ENCODE results near the gene HYOU1. TPM values are rescaled to one million over a fixed set of nuclear protein-coding genes. Genes with fewer than 3 reads are reported as not detected.

The HYOU1 gene
- polyA plus RNA-seq, 1 experiment = 123 TPM

- ChIA-PET POLR2A (no interaction called here), CTCF (interaction anchor here (2.3 kb wide), 1 partner anchor 17 kb away, joined by 7 read pairs; no protein-coding TSS in a partner anchor)
- no peak overlapping the region for H3K4me3 ChIP-seq (ENCODE audit: low read depth, low read length)
- DNase-seq (ENCODE audit: low read depth) = no peak
- TF ChIP-seq CTCF (IDR thresholded peaks at IDR 0.05; ENCODE audit: insufficient read depth, low read depth, low read length) = no peak
- peaks cover 62% of the 10 kb centered on the region for H3K36me3 ChIP-seq (ENCODE audit: control insufficient read depth, insufficient read depth, low read length)
- H3K27me3 ChIP-seq (ENCODE audit: control insufficient read depth, insufficient read depth, low read length) = no peaks in the 10 kb centered on the region
Observed at GRCh38 chr11:119049081-119049480, 7.9 kb downstream of the HYOU1 start.

GRCh38 chr11:119048644-119049043, 8.4 kb downstream of the HYOU1 start:
- Histone ChIP-seq H3K27me3 (ENCODE audit: control insufficient read depth, insufficient read depth, low read length) (no peaks in the 10 kb centered on the region), H3K4me3 (ENCODE audit: low read depth, low read length) (no peak overlapping the region), H3K36me3 (ENCODE audit: control insufficient read depth, insufficient read depth, low read length) (peaks cover 59% of the 10 kb centered on the region)
- no peak for TF ChIP-seq CTCF (IDR thresholded peaks at IDR 0.05; ENCODE audit: insufficient read depth, low read depth, low read length)
- ChIA-PET CTCF (interaction anchor here (2.3 kb wide), 1 partner anchor 17 kb away, joined by 7 read pairs; no protein-coding TSS in a partner anchor), POLR2A (no interaction called here)
- DNase-seq (ENCODE audit: low read depth) = no peak

- no peaks in the 10 kb centered on the region for H3K27me3 ChIP-seq (ENCODE audit: control insufficient read depth, insufficient read depth, low read length)
- no peak overlapping the region for H3K4me3 ChIP-seq (ENCODE audit: low read depth, low read length)
- ChIA-PET CTCF (interaction anchor here (0.6 to 2.3 kb wide), 6 partner anchors 16 to 357 kb away, joined by 3 to 7 read pairs (median 3); no protein-coding TSS in a partner anchor), POLR2A (no interaction called here)
- no peak for TF ChIP-seq CTCF (IDR thresholded peaks at IDR 0.05; ENCODE audit: insufficient read depth, low read depth, low read length)
- DNase-seq (ENCODE audit: low read depth) = no peak
- H3K36me3 ChIP-seq (ENCODE audit: control insufficient read depth, insufficient read depth, low read length) = peaks cover 52% of the 10 kb centered on the region
Observed at GRCh38 chr11:119047205-119047604, 9.8 kb downstream of the HYOU1 start.

- CTCF ChIA-PET = interaction anchor here (1.1 to 1.4 kb wide), 3 partner anchors 31 to 292 kb away, joined by 3 to 5 read pairs (median 4); no protein-coding TSS in a partner anchor
- DNase-seq (ENCODE audit: low read depth) = no peak
- H3K36me3 ChIP-seq (ENCODE audit: control insufficient read depth, insufficient read depth, low read length) = peaks cover 45% of the 10 kb centered on the region
- POLR2A ChIA-PET = no interaction called here
- no peak for TF ChIP-seq CTCF (IDR thresholded peaks at IDR 0.05; ENCODE audit: insufficient read depth, low read depth, low read length)
- no peak overlapping the region for H3K4me3 ChIP-seq (ENCODE audit: low read depth, low read length)
- no peaks in the 10 kb centered on the region for H3K27me3 ChIP-seq (ENCODE audit: control insufficient read depth, insufficient read depth, low read length)
Observed at GRCh38 chr11:119046489-119046888, 10.5 kb downstream of the HYOU1 start.

GRCh38 chr11:119044708-119045107, 12.3 kb downstream of the HYOU1 start:
- ChIA-PET POLR2A (no interaction called here), CTCF (interaction anchor here (1.1 kb wide), 1 partner anchor 11 kb away, joined by 3 read pairs; no protein-coding TSS in a partner anchor)
- TF ChIP-seq CTCF (IDR thresholded peaks at IDR 0.05; ENCODE audit: insufficient read depth, low read depth, low read length) = peak; percentile 16; the same call in 1 of the 2 replicates
- Histone ChIP-seq H3K36me3 (ENCODE audit: control insufficient read depth, insufficient read depth, low read length) (peaks cover 38% of the 10 kb centered on the region), H3K4me3 (ENCODE audit: low read depth, low read length) (no peak overlapping the region), H3K27me3 (ENCODE audit: control insufficient read depth, insufficient read depth, low read length) (no peaks in the 10 kb centered on the region)
- DNase-seq (ENCODE audit: low read depth) = no peak
